HG02763 (cell line): ENCODE measurements around the gene ACADM.
"Not testable (repeated sequence)": the region's sequence is repeated elsewhere in the genome, so short reads cannot be mapped to it uniquely, and the experiment has no call there.

ENCODE experiments used
- ATAC-seq: cut with Tn5 transposase; IDR thresholded peaks from one replicate; pipeline ENCODE4 v1.9.1; 2021; ENCODE audit warnings: mild to moderate bottlenecking, moderate library complexity; ENCODE audit not compliant: unreplicated experiment

Gene ACADM

GRCh38 chr1:75791022-75791421 lies 66.5 kb downstream of the ACADM start:
- ATAC-seq = no peak

- ATAC-seq = no peak
Measured at GRCh38 chr1:75792091-75792490, 67.6 kb downstream of the ACADM start.

GRCh38 chr1:75794382-75794781 lies 69.9 kb downstream of the ACADM start:
- no peak for ATAC-seq

DNA sequence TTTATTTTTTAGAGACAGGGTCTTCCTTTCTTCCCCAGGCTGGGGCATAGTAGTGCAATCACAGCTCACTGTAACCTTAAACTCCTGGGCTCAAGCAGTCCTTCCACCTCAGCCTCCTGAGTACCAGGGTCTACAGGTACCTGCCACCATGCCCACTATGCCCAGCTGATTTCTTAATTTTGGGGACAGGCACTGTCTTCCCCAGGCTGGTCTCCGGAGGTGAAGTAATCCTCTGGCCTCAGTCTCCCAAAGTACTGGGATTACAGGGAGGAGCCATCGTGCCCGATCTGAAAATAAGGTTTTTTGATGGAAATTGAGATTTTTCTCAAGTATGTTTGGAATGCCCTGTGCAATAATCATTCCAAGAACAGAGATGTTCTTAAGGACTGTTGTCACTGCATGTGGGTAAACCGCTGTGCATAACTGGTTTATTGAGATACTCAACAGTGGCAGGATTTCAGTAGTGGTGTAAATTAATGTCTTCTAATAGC lies 71.2 kb downstream of the ACADM start:
- no peak for ATAC-seq

GRCh38 chr1:75796376-75797272 lies 72.1 kb downstream of the ACADM start, which contains the start of gene MSH4:
Gene MSH4, plus strand, starts transcription at chr1:75796882. Its CDS starts 104 bp downstream, at chr1:75796986.
- ATAC-seq = no peak

DNA sequence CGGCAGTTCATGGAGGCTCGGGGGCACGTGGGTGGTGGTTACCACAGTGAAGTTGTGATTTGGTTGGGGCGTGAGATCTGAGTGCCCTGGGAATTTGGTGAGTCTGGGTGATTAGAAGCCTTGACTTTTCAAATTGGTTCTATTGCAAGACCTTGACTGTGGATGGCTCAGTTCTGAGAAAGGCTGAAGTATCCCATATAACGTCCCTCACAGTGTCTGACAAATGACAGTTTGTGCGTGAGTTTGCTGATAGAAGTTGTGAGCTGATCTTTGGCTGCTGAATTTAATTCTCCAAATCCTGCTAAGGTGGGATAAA lies 72.7 kb downstream of the ACADM start:
- ATAC-seq = no peak

GRCh38 chr1:75797606-75798216 lies 73.2 kb downstream of the ACADM start:
- ATAC-seq = no peak

- ATAC-seq = not testable (repeated sequence)
Measured at GRCh38 chr1:75801480-75801879, 77.0 kb downstream of the ACADM start.

DNA sequence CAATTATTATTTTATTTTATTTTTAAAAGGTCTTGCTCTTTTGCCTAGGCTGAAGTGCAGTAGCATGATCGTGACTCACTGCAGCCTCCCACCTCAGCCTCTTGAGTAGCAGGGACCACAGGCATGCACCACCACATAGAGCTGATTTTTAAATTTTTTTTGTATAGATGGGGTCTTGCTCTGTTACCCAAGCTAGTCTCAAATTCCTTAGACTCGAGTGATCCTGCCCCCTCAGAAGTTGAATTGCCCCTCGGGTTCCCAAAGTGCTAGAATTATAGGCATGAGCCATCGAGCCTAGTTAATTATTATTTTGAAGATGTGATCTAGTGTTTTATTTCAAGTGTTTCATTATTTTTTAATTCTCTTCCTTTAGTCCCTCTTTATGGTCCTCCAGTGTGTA lies 84.4 kb downstream of the ACADM start:
- no peak for ATAC-seq

DNA sequence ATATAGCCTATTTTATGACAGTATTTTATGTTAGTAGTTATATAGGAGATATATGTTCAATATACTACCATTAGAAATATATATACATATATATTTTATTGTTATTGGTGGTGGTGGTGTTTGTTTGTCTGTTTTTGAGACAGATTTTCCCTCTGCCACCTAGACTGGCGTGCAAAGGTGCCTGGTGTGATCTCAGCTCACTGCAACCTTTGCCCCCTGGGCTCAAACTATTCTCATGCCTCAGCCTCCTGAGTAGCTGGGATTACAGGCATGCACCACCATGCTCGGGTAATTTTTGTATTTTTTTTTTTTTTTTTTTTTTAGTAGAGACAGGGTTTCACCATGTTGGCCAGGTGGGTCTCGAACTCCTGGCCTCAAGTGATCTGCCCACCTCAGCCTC lies 85.6 kb downstream of the ACADM start:
- ATAC-seq = not testable (repeated sequence)

DNA sequence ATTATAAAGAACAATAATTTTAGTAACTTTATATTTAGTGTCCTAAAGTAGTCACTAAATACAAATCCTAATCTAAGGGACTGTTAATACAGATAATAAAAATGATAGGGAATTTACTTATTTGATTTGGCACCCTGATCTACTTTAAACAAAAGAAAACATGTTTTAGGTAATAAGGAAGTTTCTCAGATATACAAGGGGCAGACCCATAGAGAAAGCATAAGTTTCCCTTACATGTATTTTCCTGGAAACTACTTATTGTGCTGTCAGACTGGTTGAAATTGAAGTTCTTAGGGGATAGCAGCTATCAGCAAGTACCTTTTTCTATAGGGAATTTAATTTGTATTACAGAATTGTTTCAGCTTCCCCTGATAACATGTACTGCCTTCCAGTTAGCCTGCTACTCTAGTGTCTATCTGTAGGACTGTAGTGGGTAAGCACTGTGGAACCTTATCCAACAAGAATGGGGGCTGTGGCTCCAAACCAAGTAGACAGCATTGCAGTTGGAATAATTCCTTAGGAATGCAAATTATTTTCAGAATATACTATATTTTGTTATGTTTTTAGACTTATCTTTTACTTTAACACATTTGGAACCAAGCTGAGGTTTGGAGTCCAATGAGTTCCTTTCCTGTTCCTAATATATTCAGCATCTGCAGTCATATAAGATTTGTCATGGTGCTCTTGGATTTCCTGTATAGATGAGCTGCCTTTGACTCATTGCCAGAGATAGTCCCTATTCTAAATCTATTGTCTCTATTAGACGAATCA lies 86.9 kb downstream of the ACADM start:
- ATAC-seq = no peak

DNA sequence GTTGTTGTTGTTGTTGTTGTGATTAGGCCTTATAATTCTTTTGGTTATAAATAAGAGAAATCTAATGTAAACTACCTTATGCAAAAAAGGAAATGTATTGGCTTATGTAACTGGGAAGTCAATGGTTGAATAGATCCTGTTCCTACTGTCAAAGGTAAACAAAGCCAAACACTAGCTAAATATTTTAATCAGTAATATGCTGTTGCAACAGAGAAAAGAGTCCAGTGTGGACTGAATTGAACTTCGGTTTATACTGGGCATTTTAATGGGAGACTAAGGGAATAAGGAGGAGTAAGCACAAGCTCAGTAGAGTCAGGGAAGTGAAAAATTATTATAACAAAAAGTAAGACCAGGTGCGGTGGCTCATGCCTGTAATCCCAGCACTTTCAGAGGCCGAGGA lies 87.6 kb downstream of the ACADM start:
- ATAC-seq = no peak
